NCI-H2196 treated with DMSO at 0.1 percent for 48 hours (cell line): ENCODE measurements around the gene ZDHHC1.

Experiments used
- DNase-seq: peaks from one replicate; lab custom pipeline; 2025; ENCODE audit not compliant: unreplicated experiment; lab: John Stamatoyannopoulos, UW

ZDHHC1 gene

GRCh38 chr16:67447508-67448076, 31.3 kb upstream of the ZDHHC1 start:
- DNase-seq = no peak

GRCh38 chr16:67446968-67447507, 30.8 kb upstream of the ZDHHC1 start:
- DNase-seq = no peak

- no peak for DNase-seq
Observed at GRCh38 chr16:67445913-67446907, 29.9 kb upstream of the ZDHHC1 start.

DNA sequence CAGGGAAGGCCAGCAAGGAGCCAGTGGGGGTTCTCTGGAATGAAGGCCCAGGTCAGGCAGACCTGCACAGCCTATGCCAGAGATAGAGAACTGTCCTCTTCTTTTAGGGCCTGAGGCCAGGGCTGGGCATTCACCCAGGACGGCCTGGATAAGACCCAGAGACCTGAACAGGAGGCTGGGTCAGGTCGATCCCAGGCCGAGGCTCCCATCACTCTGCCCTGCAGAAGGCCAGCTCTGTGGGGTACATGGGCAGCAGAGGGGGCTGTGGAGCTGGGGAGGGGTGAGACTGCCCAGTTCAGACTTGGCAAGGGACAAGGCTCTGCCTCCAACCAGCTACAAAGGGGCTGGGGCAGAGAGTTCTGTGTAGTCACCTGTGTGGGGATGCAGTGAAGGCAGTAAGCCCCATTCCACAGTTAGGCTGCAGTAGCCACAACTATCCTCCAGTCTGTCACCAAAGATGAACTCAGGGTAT, 29.2 kb upstream of the ZDHHC1 start:
- no peak for DNase-seq

DNA sequence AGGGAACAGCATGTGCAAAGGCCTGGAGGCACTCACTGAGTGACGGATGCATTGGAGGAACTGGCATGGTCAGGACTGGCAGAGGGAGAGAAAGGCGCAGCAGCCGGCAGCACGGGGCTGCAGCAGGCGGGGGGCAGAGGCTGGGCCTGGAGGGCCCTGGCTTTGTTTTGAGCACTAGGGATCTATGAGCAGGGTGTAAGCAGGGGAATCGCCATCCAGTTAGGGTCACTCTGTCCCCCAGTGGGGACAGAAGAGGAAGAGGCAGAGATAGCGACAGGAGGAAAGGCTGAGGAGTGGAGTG, 28.8 kb upstream of the ZDHHC1 start:
- DNase-seq = no peak

DNA sequence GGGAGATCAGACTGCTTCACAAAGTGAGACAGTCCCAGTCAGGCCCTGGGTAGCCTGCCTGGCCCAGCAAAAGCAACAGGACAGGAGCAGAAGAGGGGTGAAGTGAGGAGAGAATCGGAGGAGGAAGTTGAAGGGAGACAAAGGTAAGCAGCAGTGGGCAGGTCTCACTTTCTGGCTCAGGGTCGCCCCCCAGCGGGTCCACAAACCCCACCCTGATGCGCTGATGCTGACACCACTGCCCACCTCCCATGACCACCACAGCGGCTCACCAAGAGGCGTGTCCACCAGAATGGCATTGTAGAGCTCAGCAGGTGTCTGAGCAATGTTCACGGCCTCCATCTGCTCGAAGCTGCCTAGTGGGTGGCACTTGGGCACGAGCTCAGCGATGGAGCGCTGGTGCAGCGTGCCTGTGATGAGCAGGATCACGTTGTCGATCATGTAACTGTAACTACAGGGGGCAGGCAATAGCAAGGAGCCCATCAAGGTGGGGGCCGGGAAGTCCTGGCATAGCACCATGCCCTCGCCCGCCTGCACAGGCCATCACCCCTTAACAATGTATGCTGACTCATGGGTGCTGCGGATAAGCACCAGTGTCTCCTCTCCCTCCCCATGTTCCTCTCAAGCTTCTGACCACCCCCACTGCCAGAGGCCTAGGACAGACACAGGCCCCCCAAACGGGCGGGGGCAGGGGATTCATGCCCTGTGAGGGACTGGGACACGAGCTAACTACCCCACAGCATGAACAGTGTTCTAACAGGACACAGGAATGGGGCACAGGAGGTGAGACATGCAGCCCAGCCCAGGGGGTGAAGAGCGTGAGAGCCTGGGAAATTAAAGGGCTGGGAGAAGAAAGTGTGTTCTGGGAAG, 28.2 kb upstream of the ZDHHC1 start:
- no peak for DNase-seq

DNA sequence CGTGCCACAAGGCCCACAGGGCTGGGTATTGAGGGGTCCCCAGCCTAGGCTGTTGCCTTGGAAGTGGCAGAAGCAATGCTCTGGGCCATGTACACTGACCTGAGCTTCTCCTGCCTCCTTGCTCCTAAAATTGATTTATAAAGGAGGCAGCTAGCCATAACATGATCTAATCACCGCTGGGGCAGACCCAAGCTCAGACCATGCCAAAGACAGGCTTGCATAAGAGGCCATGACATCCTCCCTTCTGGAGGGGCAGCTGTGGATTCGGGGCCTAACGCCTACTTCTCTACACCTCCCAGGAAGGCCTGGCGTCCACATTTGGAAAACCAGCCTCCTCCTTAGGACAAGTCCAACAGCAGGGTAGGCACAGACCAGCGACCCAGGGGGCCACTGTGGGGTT, 27.0 kb upstream of the ZDHHC1 start:
- DNase-seq = no peak

GRCh38 chr16:67442581-67443255, 26.4 kb upstream of the ZDHHC1 start:
- no peak for DNase-seq

DNA sequence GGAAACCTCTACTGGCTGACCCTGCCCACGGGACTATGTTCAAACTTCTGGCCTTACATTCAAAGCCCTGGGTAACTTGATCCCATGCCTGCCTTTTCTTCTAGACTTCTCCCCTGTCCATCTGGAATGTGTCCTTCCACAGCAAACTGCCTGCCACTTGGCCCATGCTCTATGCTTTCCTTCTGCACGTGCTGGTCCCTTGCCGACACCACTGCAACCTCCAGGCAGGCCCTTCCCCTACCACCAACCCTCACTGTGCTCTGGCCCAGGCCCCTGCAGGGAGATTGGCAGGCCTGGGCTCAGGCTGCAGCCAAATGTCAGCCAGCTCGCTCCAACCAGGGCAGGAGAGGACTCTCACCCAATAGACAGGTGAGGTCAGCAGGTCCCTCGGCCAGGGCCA, 25.6 kb upstream of the ZDHHC1 start:
- DNase-seq = no peak

- DNase-seq = peak; percentile 75
Observed at GRCh38 chr16:67441271-67441753, 25.0 kb upstream of the ZDHHC1 start.

DNA sequence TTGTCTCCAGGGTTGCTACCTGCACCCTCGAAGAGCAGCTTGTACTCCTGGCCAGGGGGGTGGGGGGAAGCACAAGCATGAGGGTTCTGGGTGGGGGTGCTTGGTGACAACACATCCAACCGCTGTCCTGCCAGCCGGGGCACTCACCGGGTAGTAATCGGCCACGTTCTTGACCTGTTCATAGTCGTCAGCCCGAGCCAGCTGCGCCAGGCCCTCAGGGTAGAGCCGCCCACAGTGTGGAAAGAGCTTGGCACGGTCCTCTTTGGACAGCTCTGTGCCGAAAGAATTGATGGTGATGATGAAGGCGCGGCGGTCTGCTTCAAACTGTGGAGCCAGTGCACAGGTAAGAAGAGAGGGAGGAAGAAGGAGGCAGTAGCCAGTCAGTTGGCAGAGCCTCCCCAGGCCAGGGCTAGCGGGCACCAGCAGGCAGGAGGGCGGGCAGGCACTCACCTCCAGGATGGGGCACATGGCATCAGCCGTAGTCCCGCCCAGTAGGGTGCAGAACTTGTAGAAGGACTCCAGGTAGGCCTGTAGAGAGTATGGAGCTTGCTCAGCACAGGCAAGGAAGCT, 22.6 kb upstream of the ZDHHC1 start:
- no peak for DNase-seq

DNA sequence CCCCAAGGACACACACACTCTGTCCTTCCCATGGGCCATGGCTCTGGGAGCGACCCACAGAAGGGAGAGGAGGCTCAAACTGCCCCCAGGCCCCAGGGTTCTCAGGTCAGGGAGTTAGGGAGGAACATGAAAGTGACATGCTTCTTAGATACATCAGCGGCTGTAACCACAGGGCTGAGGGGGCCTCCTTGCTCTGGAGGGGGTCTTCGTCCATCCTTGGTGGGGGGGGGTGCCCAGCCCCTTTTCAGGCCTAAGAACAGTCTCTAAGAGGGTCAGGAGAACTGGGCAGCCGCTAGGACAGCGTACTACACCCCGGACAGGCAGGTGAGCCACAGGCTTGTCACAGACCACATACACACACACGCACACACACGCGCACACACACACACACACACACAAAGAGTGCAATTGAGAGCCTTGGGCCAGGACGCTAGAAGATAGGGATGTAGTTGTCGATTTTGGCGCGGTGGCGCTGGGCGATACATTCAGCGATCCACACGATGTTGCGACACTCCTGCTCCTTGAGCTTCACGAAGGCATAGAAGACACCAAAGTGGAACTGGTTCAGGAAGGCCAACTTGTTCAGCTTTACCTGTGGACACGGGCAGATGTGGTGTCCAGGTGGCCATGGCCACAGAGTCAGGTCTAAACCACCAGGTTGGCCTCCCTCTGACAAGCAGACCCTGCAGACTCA, 22.0 kb upstream of the ZDHHC1 start:
- no peak for DNase-seq

GRCh38 chr16:67437513-67437912, 21.2 kb upstream of the ZDHHC1 start:
- no peak for DNase-seq

DNA sequence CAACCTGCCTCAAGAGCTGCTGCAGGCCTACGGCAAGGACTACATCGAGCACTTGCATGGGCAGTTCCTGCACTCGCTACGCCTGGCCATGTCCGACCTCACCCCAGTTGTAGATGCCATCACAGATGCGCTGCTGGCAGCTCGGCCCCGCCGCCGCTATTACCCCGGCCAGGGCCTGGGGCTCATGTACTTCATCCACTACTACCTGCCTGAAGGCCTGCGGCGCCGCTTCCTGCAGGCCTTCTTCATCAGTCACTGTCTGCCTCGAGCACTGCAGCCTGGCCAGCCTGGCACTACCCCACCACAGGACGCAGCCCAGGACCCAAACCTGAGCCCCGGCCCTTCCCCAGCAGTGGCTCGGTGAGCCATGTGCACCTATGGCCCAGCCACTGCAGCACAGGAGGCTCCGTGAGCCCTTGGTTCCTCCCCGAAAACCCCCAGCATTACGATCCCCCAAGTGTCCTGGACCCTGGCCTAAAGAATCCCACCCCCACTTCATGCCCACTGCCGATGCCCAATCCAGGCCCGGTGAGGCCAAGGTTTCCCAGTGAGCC, 20.4 kb upstream of the ZDHHC1 start:
- DNase-seq = no peak

DNA sequence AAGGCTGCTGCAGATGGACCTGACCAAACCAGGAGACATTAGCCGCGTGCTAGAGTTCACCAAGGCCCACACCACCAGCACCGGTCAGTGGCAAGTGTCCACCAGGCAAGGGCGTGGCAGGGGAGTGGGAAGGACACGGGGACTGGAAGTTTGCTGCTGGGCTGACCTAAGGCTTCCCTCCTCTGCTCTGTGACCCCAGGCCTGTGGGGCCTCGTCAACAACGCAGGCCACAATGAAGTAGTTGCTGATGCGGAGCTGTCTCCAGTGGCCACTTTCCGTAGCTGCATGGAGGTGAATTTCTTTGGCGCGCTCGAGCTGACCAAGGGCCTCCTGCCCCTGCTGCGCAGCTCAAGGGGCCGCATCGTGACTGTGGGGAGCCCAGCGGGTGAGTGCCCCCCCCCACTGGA, 19.5 kb upstream of the ZDHHC1 start:
- DNase-seq = no peak

- no peak for DNase-seq
Observed at GRCh38 chr16:67433131-67433719, 16.9 kb upstream of the ZDHHC1 start.

DNA sequence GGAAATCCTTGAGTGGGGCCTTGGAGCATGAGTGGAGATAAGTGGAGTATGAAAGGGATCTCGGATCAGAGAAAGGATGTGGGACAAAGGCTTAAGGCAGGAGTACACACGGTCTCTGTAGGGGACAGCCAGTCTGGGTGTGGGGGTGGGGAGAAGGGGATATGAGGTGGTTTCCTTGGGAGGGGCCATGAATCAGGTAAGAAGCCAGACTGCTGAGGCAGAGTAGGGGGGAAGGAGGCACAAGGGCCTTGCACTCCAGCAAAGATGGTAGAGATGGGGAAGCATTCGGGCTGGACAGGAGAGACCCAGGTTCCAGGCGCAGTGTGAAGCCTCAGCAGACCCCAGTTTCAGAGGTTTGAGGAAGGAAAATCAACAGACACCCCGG, 16.2 kb upstream of the ZDHHC1 start:
- DNase-seq = no peak

DNA sequence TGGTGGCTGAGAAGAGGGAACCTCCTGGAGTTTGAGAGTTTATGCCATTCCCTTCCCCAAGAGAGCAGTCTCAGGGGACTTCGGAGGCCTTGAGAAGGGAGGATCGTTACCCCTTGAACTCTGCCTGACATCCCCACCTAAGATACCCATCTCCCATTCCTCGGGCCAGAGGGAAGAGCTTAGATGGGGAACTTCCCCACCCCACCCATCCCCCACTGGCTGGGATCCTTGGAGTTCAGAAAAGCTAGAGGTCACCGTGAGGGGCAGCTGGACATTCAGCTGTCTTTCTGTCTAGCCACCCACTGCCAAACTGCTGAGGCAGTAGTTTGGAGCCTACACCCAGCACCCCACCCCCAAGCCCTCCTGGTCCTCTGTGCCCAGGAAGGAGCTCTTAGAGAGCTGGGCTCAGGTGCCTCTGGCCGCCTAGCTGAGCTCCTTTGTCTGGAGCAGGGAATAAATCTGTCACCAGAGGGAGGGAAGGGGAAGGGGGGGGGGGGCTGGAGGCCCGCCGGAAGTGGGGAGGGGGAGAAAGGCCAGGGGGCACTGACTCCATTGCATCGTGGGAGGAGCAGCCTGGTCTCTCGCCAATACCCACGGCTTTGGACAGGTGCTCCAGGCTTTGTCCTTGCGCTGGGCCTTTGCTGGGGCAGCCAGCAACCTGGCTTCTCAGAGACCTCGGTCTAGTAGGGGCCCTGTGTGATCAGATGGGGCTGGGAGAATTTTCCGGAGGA, 15.7 kb upstream of the ZDHHC1 start:
- no peak for DNase-seq
